ENCODE measurements around the gene TTLL5. TPM values are rescaled to one million over a fixed set of nuclear protein-coding genes. Genes with fewer than 3 reads are reported as not detected.
A peak's percentile ranks its signal among the peaks of the same experiment; 100 is the strongest.
"Not testable (repeated sequence)": the region's sequence is repeated elsewhere in the genome, so short reads cannot be mapped to it uniquely, and the experiment has no call there.

TTLL5 gene
- total RNA-seq, 2 donors from 2014 or later = 14.6 to 15.3 TPM

GRCh38 chr14:75831952-75832351, 170.9 kb downstream of the TTLL5 start:
- no peak overlapping the region for H3K4me3 Mint-ChIP-seq
- ATAC-seq (replicated peaks in 1 of 2) (no peak), DNase-seq (no peak)
- peaks cover 5% of the 10 kb centered on the region for H3K4me1 Mint-ChIP-seq (ENCODE audit: low read depth)
- no peaks in the 10 kb centered on the region for H3K9me3 Mint-ChIP-seq
- H3K27me3 Mint-ChIP-seq (ENCODE audit: low read depth) = no peaks in the 10 kb centered on the region
- H3K36me3 Mint-ChIP-seq (ENCODE audit: insufficient read depth in 2 of 2) = peaks cover 0 to 4% of the 10 kb centered on the region in 2 donors
- H3K27ac Mint-ChIP-seq = no peak overlapping the region

GRCh38 chr14:75832621-75833297, 171.7 kb downstream of the TTLL5 start:
- Mint-ChIP-seq H3K36me3 (ENCODE audit: insufficient read depth in 2 of 2) (peaks cover 0 to 4% of the 10 kb centered on the region in 2 donors), H3K9me3 (no peaks in the 10 kb centered on the region), H3K4me3 (no peak overlapping the region), H3K4me1 (ENCODE audit: low read depth) (peaks cover 10% of the 10 kb centered on the region), H3K27me3 (ENCODE audit: low read depth) (no peaks in the 10 kb centered on the region), H3K27ac (no peak overlapping the region)
- ATAC-seq (replicated peaks in 1 of 2) (no peak), DNase-seq (no peak)

GRCh38 chr14:75833326-75834020, 172.4 kb downstream of the TTLL5 start:
- Mint-ChIP-seq H3K4me3 (no peak overlapping the region), H3K36me3 (ENCODE audit: insufficient read depth in 2 of 2) (peaks cover 2 to 10% of the 10 kb centered on the region in 2 donors), H3K27ac (no peak overlapping the region), H3K27me3 (ENCODE audit: low read depth) (no peaks in the 10 kb centered on the region), H3K9me3 (no peaks in the 10 kb centered on the region), H3K4me1 (ENCODE audit: low read depth) (peaks cover 10% of the 10 kb centered on the region)
- DNase-seq (no peak), ATAC-seq (replicated peaks in 1 of 2) (no peak)

- ATAC-seq (replicated peaks in 1 of 2) = no peak
- no peak for DNase-seq
- Mint-ChIP-seq H3K4me1 (ENCODE audit: low read depth) (peaks cover 10% of the 10 kb centered on the region), H3K4me3 (no peak overlapping the region), H3K9me3 (peaks cover 3 to 10% of the 10 kb centered on the region in 2 donors), H3K36me3 (ENCODE audit: insufficient read depth in 2 of 2) (peaks cover 6 to 23% of the 10 kb centered on the region in 2 donors), H3K27ac (no peak overlapping the region), H3K27me3 (ENCODE audit: low read depth) (no peaks in the 10 kb centered on the region)
These were observed 174.2 kb downstream of the TTLL5 start for GRCh38 chr14:75835156-75835725.

- H3K27me3 Mint-ChIP-seq (ENCODE audit: low read depth) = no peaks in the 10 kb centered on the region
- ATAC-seq (replicated peaks in 1 of 2) = no peak
- no peak overlapping the region for H3K4me3 Mint-ChIP-seq
- DNase-seq = no peak
- peaks cover 3 to 10% of the 10 kb centered on the region in 2 donors for H3K9me3 Mint-ChIP-seq
- no peak overlapping the region for H3K27ac Mint-ChIP-seq
- H3K36me3 Mint-ChIP-seq (ENCODE audit: insufficient read depth in 2 of 2) = peaks cover 6 to 23% of the 10 kb centered on the region in 2 donors
- peaks cover 10% of the 10 kb centered on the region for H3K4me1 Mint-ChIP-seq (ENCODE audit: low read depth)
These were observed 174.7 kb downstream of the TTLL5 start for GRCh38 chr14:75835737-75836136.

GRCh38 chr14:75837151-75837787, 176.2 kb downstream of the TTLL5 start:
- peaks cover 6% of the 10 kb centered on the region for H3K4me1 Mint-ChIP-seq (ENCODE audit: low read depth)
- peaks cover 6 to 23% of the 10 kb centered on the region in 2 donors for H3K36me3 Mint-ChIP-seq (ENCODE audit: insufficient read depth in 2 of 2)
- no peak for DNase-seq
- H3K27me3 Mint-ChIP-seq (ENCODE audit: low read depth) = no peaks in the 10 kb centered on the region
- H3K4me3 Mint-ChIP-seq = no peak overlapping the region
- ATAC-seq (replicated peaks in 1 of 2) = peak; percentile 22 to 30
- H3K9me3 Mint-ChIP-seq = peaks cover 3 to 10% of the 10 kb centered on the region in 2 donors
- no peak overlapping the region for H3K27ac Mint-ChIP-seq

GRCh38 chr14:75840911-75841310, 179.9 kb downstream of the TTLL5 start:
- ATAC-seq (replicated peaks in 1 of 2) (no peak), DNase-seq (no peak)
- H3K9me3 Mint-ChIP-seq = peaks cover 3 to 10% of the 10 kb centered on the region in 2 donors
- H3K4me3 Mint-ChIP-seq = no peak overlapping the region
- no peaks in the 10 kb centered on the region for H3K27me3 Mint-ChIP-seq (ENCODE audit: low read depth)
- peaks cover 6 to 20% of the 10 kb centered on the region in 2 donors for H3K36me3 Mint-ChIP-seq (ENCODE audit: insufficient read depth in 2 of 2)
- H3K4me1 Mint-ChIP-seq (ENCODE audit: low read depth) = peaks cover 6% of the 10 kb centered on the region
- H3K27ac Mint-ChIP-seq = no peak overlapping the region

- H3K4me1 Mint-ChIP-seq (ENCODE audit: low read depth) = peaks cover 1% of the 10 kb centered on the region
- H3K9me3 Mint-ChIP-seq = peaks cover 3 to 10% of the 10 kb centered on the region in 2 donors
- H3K27ac Mint-ChIP-seq = no peak overlapping the region
- DNase-seq (no peak), ATAC-seq (replicated peaks in 1 of 2) (no peak)
- no peak overlapping the region for H3K4me3 Mint-ChIP-seq
- peaks cover 6 to 18% of the 10 kb centered on the region in 2 donors for H3K36me3 Mint-ChIP-seq (ENCODE audit: insufficient read depth in 2 of 2)
- H3K27me3 Mint-ChIP-seq (ENCODE audit: low read depth) = no peaks in the 10 kb centered on the region
These were observed 181.5 kb downstream of the TTLL5 start for GRCh38 chr14:75842551-75842950.

- Mint-ChIP-seq H3K4me1 (ENCODE audit: low read depth) (no peaks in the 10 kb centered on the region), H3K27me3 (ENCODE audit: low read depth) (no peaks in the 10 kb centered on the region), H3K4me3 (no peak overlapping the region), H3K27ac (no peak overlapping the region), H3K9me3 (peaks cover 0 to 4% of the 10 kb centered on the region in 2 donors), H3K36me3 (ENCODE audit: insufficient read depth in 2 of 2) (peaks cover 1 to 5% of the 10 kb centered on the region in 2 donors)
- DNase-seq = no peak
- ATAC-seq (replicated peaks in 1 of 2) = no peak
These were observed 183.4 kb downstream of the TTLL5 start for GRCh38 chr14:75844486-75844885.

- no peaks in the 10 kb centered on the region for H3K36me3 Mint-ChIP-seq (ENCODE audit: insufficient read depth in 2 of 2)
- H3K27ac Mint-ChIP-seq = no peak overlapping the region
- DNase-seq (no peak), ATAC-seq (replicated peaks in 1 of 2) (no peak)
- no peaks in the 10 kb centered on the region for H3K9me3 Mint-ChIP-seq
- no peaks in the 10 kb centered on the region for H3K4me1 Mint-ChIP-seq (ENCODE audit: low read depth)
- no peak overlapping the region for H3K4me3 Mint-ChIP-seq
- no peaks in the 10 kb centered on the region for H3K27me3 Mint-ChIP-seq (ENCODE audit: low read depth)
These were observed 184.2 kb downstream of the TTLL5 start for GRCh38 chr14:75845136-75845804.

GRCh38 chr14:75846694-75847093, 185.6 kb downstream of the TTLL5 start:
- not testable (repeated sequence) for H3K36me3 Mint-ChIP-seq (ENCODE audit: insufficient read depth in 2 of 2); ATAC-seq (replicated peaks in 1 of 2); H3K4me3 Mint-ChIP-seq; H3K4me1 Mint-ChIP-seq (ENCODE audit: low read depth); DNase-seq; H3K27ac Mint-ChIP-seq; H3K27me3 Mint-ChIP-seq (ENCODE audit: low read depth); H3K9me3 Mint-ChIP-seq

- Mint-ChIP-seq H3K27me3 (ENCODE audit: low read depth) (no peaks in the 10 kb centered on the region), H3K27ac (no peak overlapping the region), H3K9me3 (no peaks in the 10 kb centered on the region), H3K36me3 (ENCODE audit: insufficient read depth in 2 of 2) (no peaks in the 10 kb centered on the region), H3K4me1 (ENCODE audit: low read depth) (no peaks in the 10 kb centered on the region), H3K4me3 (no peak overlapping the region)
- DNase-seq (no peak), ATAC-seq (replicated peaks in 1 of 2) (no peak)
These were observed 186.5 kb downstream of the TTLL5 start for GRCh38 chr14:75847584-75847983.
